Measurements from ENCODE around the gene SNN. TPM values are rescaled to one million over a fixed set of nuclear protein-coding genes. Genes with fewer than 3 reads are reported as not detected.

Gene SNN
- total RNA-seq, 1 experiment from 2014 or later = 1.9 TPM

DNA sequence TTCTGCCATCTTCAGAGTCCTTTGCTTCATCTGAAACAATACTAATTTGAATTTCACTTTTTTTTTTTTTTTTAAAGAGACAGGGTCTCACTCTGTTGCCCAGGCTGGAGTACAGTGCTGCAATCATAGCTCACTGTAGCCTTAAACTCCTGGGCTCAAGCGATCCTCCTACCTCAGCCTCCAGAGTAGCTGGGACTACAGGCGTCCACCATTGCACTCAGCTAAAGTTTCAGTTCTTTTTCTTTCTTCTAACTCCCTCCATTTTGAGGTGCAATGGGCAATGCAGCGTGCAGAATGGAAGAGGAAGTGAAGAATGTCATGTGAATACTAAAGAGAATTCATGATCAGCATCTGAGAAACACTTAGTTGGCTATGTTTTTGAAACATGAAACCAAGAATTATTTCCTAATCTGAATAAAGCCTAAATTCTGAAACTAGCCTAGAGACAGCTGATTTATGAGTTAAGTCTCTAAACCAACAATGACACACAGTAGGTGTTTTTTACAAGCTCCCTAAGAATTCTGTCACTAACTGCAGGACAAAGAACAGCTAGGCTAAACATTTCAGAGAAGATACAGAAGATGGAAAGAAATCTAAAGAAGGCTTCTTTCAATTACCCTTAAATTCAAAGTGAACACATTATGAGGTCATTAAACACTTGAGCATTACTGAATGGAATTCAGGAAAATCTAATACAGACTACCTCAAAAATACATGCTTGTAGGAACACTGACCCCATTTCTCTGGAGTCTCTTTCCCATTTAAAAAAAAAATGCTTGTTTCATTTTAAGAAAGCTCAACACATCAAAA is 21.0 kb downstream of the SNN start:
- H3K27me3 Mint-ChIP-seq (ENCODE audit: insufficient read depth, unreplicated experiment) = no peaks in the 10 kb centered on the region

DNA sequence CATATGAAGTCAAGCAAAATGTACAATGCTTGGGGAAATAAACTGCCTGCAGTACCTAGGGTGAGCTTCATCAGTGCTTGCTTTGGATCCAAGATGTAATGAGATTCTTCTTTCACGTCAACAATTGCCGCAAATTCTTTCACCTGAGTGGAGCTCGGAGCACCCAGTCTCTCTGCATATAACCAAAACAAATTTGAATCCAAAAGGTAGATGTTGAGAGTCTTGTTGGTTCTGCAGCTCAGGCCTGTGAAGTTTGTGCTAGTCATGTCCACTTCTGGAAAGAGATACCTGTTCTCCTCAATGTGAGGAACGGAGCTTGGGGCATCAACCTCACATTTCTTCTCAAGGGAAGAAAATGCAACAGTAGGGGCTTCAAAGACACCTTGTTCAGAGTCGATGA is 23.0 kb downstream of the SNN start:
- no peaks in the 10 kb centered on the region for H3K27me3 Mint-ChIP-seq (ENCODE audit: insufficient read depth, unreplicated experiment)
- TF ChIP-seq, protein P1, sequence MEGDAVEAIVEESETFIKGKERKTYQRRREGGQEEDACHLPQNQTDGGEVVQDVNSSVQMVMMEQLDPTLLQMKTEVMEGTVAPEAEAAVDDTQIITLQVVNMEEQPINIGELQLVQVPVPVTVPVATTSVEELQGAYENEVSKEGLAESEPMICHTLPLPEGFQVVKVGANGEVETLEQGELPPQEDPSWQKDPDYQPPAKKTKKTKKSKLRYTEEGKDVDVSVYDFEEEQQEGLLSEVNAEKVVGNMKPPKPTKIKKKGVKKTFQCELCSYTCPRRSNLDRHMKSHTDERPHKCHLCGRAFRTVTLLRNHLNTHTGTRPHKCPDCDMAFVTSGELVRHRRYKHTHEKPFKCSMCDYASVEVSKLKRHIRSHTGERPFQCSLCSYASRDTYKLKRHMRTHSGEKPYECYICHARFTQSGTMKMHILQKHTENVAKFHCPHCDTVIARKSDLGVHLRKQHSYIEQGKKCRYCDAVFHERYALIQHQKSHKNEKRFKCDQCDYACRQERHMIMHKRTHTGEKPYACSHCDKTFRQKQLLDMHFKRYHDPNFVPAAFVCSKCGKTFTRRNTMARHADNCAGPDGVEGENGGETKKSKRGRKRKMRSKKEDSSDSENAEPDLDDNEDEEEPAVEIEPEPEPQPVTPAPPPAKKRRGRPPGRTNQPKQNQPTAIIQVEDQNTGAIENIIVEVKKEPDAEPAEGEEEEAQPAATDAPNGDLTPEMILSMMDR (IDR thresholded peaks at IDR 0.05; ENCODE audit: unreplicated experiment) = no peak
- no peak for DNase-seq (ENCODE audit: unreplicated experiment)
- no TSS peak for BruUV-seq (replicated peaks)
- POLR2A ChIA-PET = interaction anchor here (0.6 to 1.1 kb wide), 2 partner anchors 31 to 284 kb away, joined by 3 to 4 read pairs; no protein-coding TSS in a partner anchor
- no peak overlapping the region for H3K27ac Mint-ChIP-seq (ENCODE audit: low read depth, unreplicated experiment)
- intact Hi-C loops (cut with micrococcal nuclease) = no loop called here
- no peak overlapping the region for H3K4me3 Mint-ChIP-seq (ENCODE audit: unreplicated experiment)
- CTCF ChIA-PET = interaction anchor here (0.7 to 2.0 kb wide), 4 partner anchors 11 to 49 kb away, joined by 3 to 4 read pairs (median 3); no protein-coding TSS in a partner anchor
- no peaks in the 10 kb centered on the region for H3K4me1 Mint-ChIP-seq (ENCODE audit: insufficient read depth, unreplicated experiment)
- H3K9me3 Mint-ChIP-seq (ENCODE audit: unreplicated experiment) = no peaks in the 10 kb centered on the region
- peaks cover 74% of the 10 kb centered on the region for H3K36me3 Mint-ChIP-seq (ENCODE audit: insufficient read depth, unreplicated experiment)

More for the DNA sequence above, 21.0 kb downstream of the SNN start:
- BruUV-seq (replicated peaks) = no TSS peak
- CTCF ChIA-PET = interaction anchor here (0.6 to 2.8 kb wide), 11 partner anchors 9 to 725 kb away, joined by 3 to 13 read pairs (median 3); no protein-coding TSS in a partner anchor
- Mint-ChIP-seq H3K27ac (ENCODE audit: low read depth, unreplicated experiment) (no peak overlapping the region), H3K4me1 (ENCODE audit: insufficient read depth, unreplicated experiment) (no peaks in the 10 kb centered on the region), H3K9me3 (ENCODE audit: unreplicated experiment) (no peaks in the 10 kb centered on the region), H3K36me3 (ENCODE audit: insufficient read depth, unreplicated experiment) (peaks cover 81% of the 10 kb centered on the region), H3K4me3 (ENCODE audit: unreplicated experiment) (no peak overlapping the region)
- TF ChIP-seq, protein P1 (IDR thresholded peaks at IDR 0.05; ENCODE audit: unreplicated experiment) = no peak
- intact Hi-C loops (cut with micrococcal nuclease) = no loop called here
- POLR2A ChIA-PET = interaction anchor here (0.7 to 1.6 kb wide), 4 partner anchors 11 to 17 kb away, joined by 3 to 5 read pairs (median 3); no protein-coding TSS in a partner anchor
- DNase-seq (ENCODE audit: unreplicated experiment) = no peak

DNA sequence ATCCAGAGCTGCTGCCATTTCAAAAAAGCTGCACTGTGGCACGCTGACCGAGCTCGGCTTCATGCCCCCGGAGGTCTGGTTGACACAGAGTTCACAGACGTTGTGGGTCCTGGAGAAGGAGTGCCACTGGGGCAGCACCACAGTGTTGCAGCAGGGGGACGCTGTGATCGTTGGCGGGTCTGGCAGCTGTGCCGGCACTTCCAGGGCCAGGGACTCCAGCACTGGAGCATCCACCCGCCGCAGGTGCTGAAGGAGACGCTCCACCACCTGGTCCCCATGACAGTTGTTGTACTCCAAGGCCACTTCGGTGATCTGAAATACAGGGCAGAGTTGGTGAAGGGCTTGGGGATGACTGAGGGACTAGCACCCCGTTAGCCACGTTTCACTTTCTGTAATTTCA is 23.5 kb downstream of the SNN start:
- no TSS peak for BruUV-seq (replicated peaks)
- Mint-ChIP-seq H3K4me1 (ENCODE audit: insufficient read depth, unreplicated experiment) (no peaks in the 10 kb centered on the region), H3K4me3 (ENCODE audit: unreplicated experiment) (no peak overlapping the region), H3K27ac (ENCODE audit: low read depth, unreplicated experiment) (no peak overlapping the region), H3K27me3 (ENCODE audit: insufficient read depth, unreplicated experiment) (no peaks in the 10 kb centered on the region), H3K36me3 (ENCODE audit: insufficient read depth, unreplicated experiment) (peaks cover 75% of the 10 kb centered on the region), H3K9me3 (ENCODE audit: unreplicated experiment) (no peaks in the 10 kb centered on the region)
- TF ChIP-seq, protein P1 (IDR thresholded peaks at IDR 0.05; ENCODE audit: unreplicated experiment) = no peak
- no peak for DNase-seq (ENCODE audit: unreplicated experiment)
- CTCF ChIA-PET = interaction anchor here (0.7 to 1.6 kb wide), 3 partner anchors 14 to 49 kb away, joined by 3 read pairs; no protein-coding TSS in a partner anchor
- POLR2A ChIA-PET = interaction anchor here (1.1 kb wide), 1 partner anchor 32 kb away, joined by 3 read pairs; no protein-coding TSS in a partner anchor
- intact Hi-C loops (cut with micrococcal nuclease) = no loop called here

DNA sequence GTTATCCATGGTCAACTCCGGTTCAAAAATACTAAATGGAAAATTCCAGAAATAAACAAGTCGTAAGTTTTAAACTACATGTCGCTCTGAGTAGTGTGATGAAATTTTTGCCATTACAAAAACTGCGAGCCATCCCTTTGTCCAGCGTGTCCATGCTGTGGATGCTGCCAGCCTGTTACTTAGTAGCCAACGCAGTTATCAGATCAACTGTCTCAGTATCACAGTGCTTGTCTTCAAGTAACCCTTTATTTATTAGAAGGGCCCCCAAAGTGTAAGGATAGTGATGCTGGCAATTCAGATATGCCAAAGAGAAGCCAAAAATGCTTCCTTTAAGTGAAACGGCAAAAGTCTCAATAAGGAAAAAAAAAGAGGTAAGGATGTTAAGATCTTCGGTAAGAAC is 23.9 kb downstream of the SNN start:
- POLR2A ChIA-PET = no interaction called here
- TF ChIP-seq, protein P1 (IDR thresholded peaks at IDR 0.05; ENCODE audit: unreplicated experiment) = no peak
- no peak overlapping the region for H3K27ac Mint-ChIP-seq (ENCODE audit: low read depth, unreplicated experiment)

More for the DNA sequence above, 23.9 kb downstream of the SNN start:
- intact Hi-C loops (cut with micrococcal nuclease) = no loop called here
- Mint-ChIP-seq H3K9me3 (ENCODE audit: unreplicated experiment) (no peaks in the 10 kb centered on the region), H3K4me1 (ENCODE audit: insufficient read depth, unreplicated experiment) (no peaks in the 10 kb centered on the region), H3K36me3 (ENCODE audit: insufficient read depth, unreplicated experiment) (peaks cover 75% of the 10 kb centered on the region), H3K27me3 (ENCODE audit: insufficient read depth, unreplicated experiment) (no peaks in the 10 kb centered on the region), H3K4me3 (ENCODE audit: unreplicated experiment) (no peak overlapping the region)
- CTCF ChIA-PET = no interaction called here
- no peak for DNase-seq (ENCODE audit: unreplicated experiment)
- no TSS peak for BruUV-seq (replicated peaks)
